ENCODE measurements around the gene TEAD2.
A peak's percentile ranks its signal among the peaks of the same experiment; 100 is the strongest.

TEAD2 gene

GRCh38 chr19:49362048-49362928 is at the start of gene TEAD2:
TSS of gene TEAD2 (minus strand) at chr19:49362416. CDS start at chr19:49360075, 2,341 bp downstream.
- no peak for DNase-seq (ENCODE audit: low read depth in 1 of 2, low spot score in 1 of 2)

DNA sequence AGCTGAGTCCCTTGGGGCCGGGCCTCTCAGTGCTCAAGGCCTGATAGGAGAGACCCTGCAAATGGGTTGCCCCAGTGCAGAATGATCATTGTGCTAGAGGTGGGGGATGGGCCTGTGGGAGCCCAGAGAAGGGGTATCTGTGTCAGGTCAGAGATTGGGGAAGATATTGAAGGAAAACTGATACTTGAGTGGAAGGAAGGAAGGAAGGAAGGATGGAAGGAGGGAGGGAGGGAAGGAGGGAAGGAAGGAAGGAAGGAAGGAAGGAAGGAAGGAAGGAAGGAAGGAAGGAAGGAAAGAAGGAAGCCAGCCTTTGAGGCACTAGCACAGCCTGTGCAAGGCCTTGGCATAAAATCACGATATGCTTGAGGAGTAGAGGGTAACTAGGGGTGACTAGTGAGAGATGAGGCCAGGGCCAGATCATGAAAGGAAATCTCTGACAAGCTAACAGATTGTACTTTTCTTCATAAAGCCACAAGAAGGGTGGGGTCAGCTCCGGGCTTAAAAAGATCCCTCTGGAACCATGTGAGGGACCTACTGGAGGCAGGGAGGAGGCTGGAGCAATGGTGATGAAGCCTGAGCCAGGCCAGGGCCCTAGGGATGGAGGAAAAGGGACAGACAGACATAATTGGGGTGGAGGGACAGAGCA is 49.6 kb upstream of the TEAD2 start:
- no peak for DNase-seq (ENCODE audit: low read depth in 1 of 2, low spot score in 1 of 2)

- DNase-seq (ENCODE audit: low read depth in 1 of 2, low spot score in 1 of 2), result no peak
Observed at GRCh38 chr19:49409441-49410029, 47.3 kb upstream of the TEAD2 start.

DNA sequence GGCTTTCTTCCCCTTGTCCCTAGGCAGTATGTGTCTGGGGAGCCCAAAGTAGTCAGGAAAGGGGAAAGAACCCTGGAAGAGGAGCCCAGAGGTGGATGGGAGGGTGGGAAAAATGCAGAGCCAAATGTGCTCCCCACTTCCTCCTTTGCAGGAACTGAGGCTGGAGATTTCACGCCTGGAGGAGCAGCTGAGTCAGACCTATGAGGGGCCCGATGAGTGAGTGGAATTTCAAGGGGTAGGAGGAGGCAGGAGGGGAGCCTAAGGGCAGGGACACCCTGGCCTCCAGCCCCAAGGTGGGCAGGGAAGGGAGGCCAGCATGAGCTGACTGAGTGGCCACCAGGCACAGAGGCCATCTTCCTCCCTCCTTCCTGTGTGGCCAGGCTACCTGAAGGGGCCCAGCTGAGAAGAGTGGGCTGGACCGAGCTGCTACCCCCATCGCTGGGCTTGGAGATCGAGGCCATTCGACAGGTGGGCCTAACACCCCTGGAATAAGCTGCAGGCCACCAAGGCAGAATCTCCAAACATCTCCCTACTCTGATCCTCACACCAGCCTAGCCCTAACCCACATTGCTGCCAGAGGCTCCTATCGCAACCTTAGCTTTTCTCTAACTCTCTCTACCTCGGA is 46.7 kb upstream of the TEAD2 start:
- DNase-seq (ENCODE audit: low read depth in 1 of 2, low spot score in 1 of 2), result no peak

DNA sequence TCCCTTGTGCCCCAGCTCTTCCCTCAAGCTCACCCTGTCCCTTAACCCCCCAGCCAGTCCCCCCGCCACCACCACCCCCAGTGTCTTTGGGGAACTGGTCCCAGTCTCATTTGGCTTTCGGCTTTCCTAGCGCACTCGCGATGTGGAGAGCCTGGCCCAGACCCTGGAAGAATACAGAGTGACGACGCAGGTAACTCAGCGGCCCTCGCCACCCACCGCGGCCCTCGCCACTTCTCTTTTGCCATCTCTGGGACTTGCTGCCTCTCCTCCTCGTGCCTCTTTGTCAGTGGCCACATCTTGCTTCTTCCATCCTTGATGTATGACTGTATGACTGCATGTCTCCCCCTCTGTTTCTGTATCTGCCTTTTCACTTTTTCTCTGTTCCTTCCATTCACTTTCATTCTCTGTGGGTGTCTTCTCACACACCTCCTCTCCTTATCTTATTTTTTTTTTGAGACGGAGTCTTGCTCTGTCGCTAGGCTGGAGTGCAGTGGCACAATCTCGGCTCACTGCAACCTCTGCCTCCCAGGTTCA is 45.3 kb upstream of the TEAD2 start:
- no peak for DNase-seq (ENCODE audit: low read depth in 1 of 2, low spot score in 1 of 2)

DNA sequence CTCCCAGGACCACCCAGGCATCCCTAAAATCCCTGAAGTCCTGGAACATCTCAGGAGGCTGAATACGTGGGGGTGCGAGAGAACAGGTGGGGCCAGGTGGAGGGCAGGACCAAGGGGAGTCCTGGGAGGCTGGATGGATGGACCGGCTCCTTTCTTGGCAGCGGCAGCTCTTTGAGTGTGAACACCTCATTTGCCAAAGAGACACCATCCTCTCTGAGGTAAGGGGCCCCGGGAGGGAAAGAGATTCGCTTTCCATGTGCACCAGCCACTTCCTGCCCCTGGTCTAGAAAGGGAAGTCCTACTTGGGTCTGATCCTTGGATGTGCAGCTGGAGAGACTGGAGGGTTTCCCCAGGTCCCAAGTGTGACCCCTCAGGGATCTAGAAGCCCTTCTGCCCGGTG is 44.9 kb upstream of the TEAD2 start:
- no peak for DNase-seq (ENCODE audit: low read depth in 1 of 2, low spot score in 1 of 2)

GRCh38 chr19:49403404-49404187 is 41.4 kb upstream of the TEAD2 start:
- DNase-seq (ENCODE audit: low read depth in 1 of 2, low spot score in 1 of 2), result no peak

- DNase-seq (ENCODE audit: low read depth in 1 of 2, low spot score in 1 of 2), result no peak
Observed at GRCh38 chr19:49400029-49400428, 37.8 kb upstream of the TEAD2 start.

GRCh38 chr19:49398931-49399330 is 36.7 kb upstream of the TEAD2 start:
- no peak for DNase-seq (ENCODE audit: low read depth in 1 of 2, low spot score in 1 of 2)

- no peak for DNase-seq (ENCODE audit: low read depth in 1 of 2, low spot score in 1 of 2)
Observed at GRCh38 chr19:49398001-49398615, 35.9 kb upstream of the TEAD2 start.

GRCh38 chr19:49396738-49397505 is 34.7 kb upstream of the TEAD2 start:
- no peak for DNase-seq (ENCODE audit: low read depth in 1 of 2, low spot score in 1 of 2)

GRCh38 chr19:49395581-49396407 is 33.6 kb upstream of the TEAD2 start:
- no peak for DNase-seq (ENCODE audit: low read depth in 1 of 2, low spot score in 1 of 2)

GRCh38 chr19:49393881-49394280 is 31.7 kb upstream of the TEAD2 start:
- no peak for DNase-seq (ENCODE audit: low read depth in 1 of 2, low spot score in 1 of 2)

DNA sequence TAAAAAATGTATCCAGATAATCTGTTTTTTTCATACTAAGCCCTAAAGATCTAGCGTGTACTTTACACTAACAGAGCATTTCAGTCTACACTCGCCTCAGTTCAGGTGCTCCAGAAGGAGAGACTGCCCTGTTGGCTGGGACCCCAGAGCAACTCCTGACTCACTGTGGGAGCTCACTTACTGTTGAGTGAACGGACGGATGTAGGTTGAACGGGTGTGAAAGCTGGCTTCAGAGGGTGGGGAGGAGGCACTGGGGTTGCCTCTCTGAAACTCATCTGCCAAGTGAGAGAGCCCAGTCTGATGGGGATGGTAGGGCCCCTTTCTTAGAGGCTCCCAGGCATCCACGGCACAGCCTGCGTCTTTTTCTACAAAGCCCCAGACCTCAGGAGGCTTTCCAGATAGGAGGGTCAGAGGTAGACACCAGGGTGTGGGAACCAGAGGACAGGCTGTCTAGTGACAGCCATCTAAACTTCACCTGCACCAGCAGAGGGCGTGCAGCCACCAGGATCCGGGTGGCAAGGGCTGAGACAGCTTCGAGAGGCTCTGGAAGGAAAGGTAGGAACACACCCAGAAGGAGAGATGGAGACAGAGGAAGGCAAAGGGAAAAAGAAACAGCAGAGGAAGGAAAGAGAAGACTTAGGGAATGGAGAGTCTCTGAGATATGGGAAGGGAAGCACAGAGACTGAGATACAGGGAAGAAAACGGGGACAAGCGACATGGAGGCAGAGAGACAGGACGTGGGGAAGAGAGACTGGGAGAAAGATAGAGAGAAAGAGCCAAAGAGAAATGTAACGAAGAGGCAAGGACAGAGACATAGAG is 29.6 kb upstream of the TEAD2 start:
- DNase-seq (ENCODE audit: low read depth in 1 of 2, low spot score in 1 of 2), result peak; percentile 61 to 64

- DNase-seq (ENCODE audit: low read depth in 1 of 2, low spot score in 1 of 2), result no peak
Observed at GRCh38 chr19:49390929-49391359, 28.7 kb upstream of the TEAD2 start.

DNA sequence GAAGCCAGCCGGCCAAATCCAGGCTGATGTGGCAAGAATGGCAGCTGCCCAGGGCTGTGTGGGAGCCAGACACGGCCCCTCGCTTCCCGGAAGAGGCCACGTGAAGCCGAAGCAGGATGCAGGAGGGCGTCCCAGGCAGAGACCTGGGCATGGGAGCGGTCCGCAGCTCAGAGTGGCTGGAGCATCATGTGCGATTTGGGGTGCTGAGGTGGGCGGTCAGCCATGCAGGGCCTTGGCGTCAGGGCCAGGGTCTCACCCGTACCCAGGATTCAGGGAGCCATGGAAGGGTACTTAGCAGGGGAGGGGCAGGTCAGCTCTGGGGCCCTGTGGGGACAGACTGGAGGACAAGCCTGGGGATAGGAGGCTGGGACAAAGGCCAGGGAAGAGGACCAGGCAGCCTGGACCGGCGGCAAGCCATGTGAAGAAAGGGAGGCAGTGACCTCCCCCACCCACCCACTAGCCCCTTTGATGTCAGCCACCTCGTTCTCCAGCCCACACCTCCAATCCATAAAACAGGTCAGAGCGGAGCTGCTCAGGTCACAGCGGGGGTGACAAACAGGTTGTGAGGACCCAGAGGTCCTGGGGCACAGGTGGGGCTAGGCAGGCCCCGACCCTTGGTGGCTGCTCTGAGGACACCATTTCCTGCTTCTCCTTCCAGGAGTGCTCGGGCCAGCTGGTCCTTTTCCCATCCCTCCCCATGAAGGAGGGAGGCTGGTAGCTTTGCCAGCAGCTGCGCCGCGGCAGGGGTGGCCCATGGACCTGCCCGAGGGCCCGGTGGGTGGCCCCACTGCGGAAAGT is 28.1 kb upstream of the TEAD2 start:
- DNase-seq (ENCODE audit: low read depth in 1 of 2, low spot score in 1 of 2), result no peak

DNA sequence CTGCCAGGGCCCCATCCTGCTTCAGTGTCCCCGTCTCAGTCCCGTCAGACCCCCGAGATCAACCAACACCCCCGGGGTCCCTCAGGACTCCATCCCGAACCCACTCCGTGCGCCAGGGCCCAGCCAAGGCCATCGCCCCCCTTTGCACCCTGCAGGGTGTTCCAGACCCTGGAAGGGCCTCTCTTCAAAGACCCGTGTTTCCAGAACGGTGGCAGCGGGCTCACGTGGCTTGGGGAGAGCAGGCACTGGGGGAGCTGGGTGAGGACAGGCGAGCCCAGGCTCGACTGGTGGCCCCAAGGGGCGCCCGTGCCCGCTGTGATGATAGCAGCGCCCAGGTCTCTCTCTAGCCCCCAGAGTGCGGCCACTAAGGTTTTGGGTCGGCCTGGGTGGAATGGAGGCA is 27.2 kb upstream of the TEAD2 start:
- no peak for DNase-seq (ENCODE audit: low read depth in 1 of 2, low spot score in 1 of 2)

Data from activated T-helper 1 cell treated with anti-CD3 and anti-CD28 coated beads, Interleukin-2, amount 50 U/mL, for 16 hours (primary cell).